ENCODE data around the gene BORCS6. TPM values are rescaled to one million over a fixed set of nuclear protein-coding genes. Genes with fewer than 3 reads are reported as not detected.
A peak's percentile ranks its signal among the peaks of the same experiment; 100 is the strongest.

The BORCS6 gene
- total RNA-seq, 3 donors from 2014 or later: 5.0 to 5.6 (median 5.2) TPM

DNA sequence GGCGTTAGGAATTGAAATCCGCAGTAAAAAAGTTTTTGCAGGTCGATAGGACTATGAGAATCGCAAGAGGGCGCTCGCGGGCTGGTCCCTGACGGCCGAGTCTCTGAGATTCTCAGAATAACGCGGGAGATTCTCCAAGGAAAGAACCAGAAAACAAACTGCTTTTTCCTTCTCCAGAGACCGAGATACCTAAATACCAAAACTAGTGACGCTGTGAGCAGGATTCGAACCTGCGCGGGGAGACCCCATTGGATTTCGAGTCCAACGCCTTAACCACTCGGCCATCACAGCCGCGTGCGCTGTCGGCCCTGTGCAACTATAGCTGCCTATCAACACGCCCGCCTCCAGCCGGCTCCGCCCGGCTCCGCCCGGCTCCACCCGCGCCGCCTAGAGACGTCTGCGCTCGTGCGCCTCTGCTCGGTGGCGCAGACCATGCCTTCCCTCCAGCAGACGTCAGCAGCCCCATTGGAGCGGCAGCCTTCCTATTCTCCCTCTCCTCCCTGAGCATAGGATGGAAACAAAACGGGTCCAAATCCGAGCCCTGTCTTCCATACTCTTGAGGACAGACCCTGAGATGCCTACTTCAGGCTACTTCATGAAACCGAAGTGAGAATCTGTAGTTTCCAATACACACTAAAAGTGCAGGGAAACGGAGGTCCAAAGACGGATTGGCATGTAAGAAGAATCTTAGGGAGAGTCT is 51.2 kb downstream of the BORCS6 start:
- Mint-ChIP-seq H3K27me3 (ENCODE audit: low read depth) (no peaks in the 10 kb centered on the region), H3K36me3 (ENCODE audit: insufficient read depth) (peaks cover 10% of the 10 kb centered on the region), H3K9me3 (no peaks in the 10 kb centered on the region), H3K4me1 (ENCODE audit: low read depth) (peaks cover 2% of the 10 kb centered on the region), H3K4me3 (no peak overlapping the region)
- ATAC-seq: peak; percentile 93 to 95
- peak; percentile 94 for DNase-seq

GRCh38 chr17:8138374-8138671 is 51.7 kb downstream of the BORCS6 start:
- Mint-ChIP-seq H3K9me3 (no peaks in the 10 kb centered on the region), H3K27me3 (ENCODE audit: low read depth) (no peaks in the 10 kb centered on the region), H3K36me3 (ENCODE audit: insufficient read depth) (peaks cover 8% of the 10 kb centered on the region), H3K4me1 (ENCODE audit: low read depth) (peaks cover 2% of the 10 kb centered on the region), H3K4me3 (no peak overlapping the region)
- ATAC-seq: no peak
- DNase-seq: no peak

Other genes with a start within 250 kb of the BORCS6 start
- gene GUCY2D, start 187.6 kb downstream of the BORCS6 start, total RNA-seq: under 1 TPM in 1 of 3 donors, not detected in 2; 0.46 TPM
- under 1 TPM in 1 of 3 donors, not detected in 2; 0.14 TPM for gene ALOX15B, start 151.1 kb downstream of the BORCS6 start, total RNA-seq
- 1 to 10 TPM in 1 of 3 donors, under 1 TPM in 2; 0.81 to 1.6 (median 0.95) TPM for gene ALOX12B, start 102.5 kb downstream of the BORCS6 start, total RNA-seq
- not detected for gene ALOXE3, start 71.7 kb downstream of the BORCS6 start, total RNA-seq
- 1 to 10 TPM; 1.2 to 1.7 (median 1.4) TPM for gene HES7, start 66.1 kb downstream of the BORCS6 start, total RNA-seq
- 10 to 100 TPM; 30.4 to 36.9 (median 36.7) TPM for gene PER1, start 37.8 kb downstream of the BORCS6 start, total RNA-seq
- gene VAMP2, start 27.2 kb downstream of the BORCS6 start, total RNA-seq: 10 to 100 TPM; 49.6 to 67.5 (median 59.7) TPM
- 10 to 100 TPM; 11.9 to 18.6 (median 18.1) TPM for gene TMEM107, start 13.8 kb downstream of the BORCS6 start, total RNA-seq
- gene AURKB, start 20.4 kb upstream of the BORCS6 start, total RNA-seq: 1 to 10 TPM; 6.2 to 6.7 (median 6.7) TPM
- gene CTC1, start 57.9 kb upstream of the BORCS6 start, total RNA-seq: 10 to 100 TPM; 51.2 to 56.7 (median 53.9) TPM
- gene PFAS, start 59.1 kb upstream of the BORCS6 start, total RNA-seq: 100 to 1,000 TPM; 222 to 271 (median 254) TPM
- 10 to 100 TPM; 66.3 to 69.8 (median 67.6) TPM for gene RANGRF, start 98.5 kb upstream of the BORCS6 start, total RNA-seq
- gene SLC25A35, start 105.2 kb upstream of the BORCS6 start, total RNA-seq: 1 to 10 TPM; 1.7 to 1.9 (median 1.7) TPM
- not detected for gene ARHGEF15, start 120.1 kb upstream of the BORCS6 start, total RNA-seq
- not detected for gene ODF4, start 149.7 kb upstream of the BORCS6 start, total RNA-seq
- 1,000 to 10,000 TPM; 2,326 to 2,535 (median 2,364) TPM for gene RPL26, start 193.0 kb upstream of the BORCS6 start, total RNA-seq
- under 1 TPM in 2 of 3 donors, not detected in 1; 0.11 to 0.13 TPM for gene RNF222, start 207.6 kb upstream of the BORCS6 start, total RNA-seq
- gene NDEL1, start 245.7 kb upstream of the BORCS6 start, total RNA-seq: 10 to 100 TPM; 49.0 to 51.7 (median 51.4) TPM